Measurements from ENCODE around the gene CFL1. TPM values are rescaled to one million over a fixed set of nuclear protein-coding genes. Genes with fewer than 3 reads are reported as not detected.

CFL1 gene
- total and polyA plus RNA-seq, 2 experiments from 2014 or later: 974 to 2,660 TPM

DNA sequence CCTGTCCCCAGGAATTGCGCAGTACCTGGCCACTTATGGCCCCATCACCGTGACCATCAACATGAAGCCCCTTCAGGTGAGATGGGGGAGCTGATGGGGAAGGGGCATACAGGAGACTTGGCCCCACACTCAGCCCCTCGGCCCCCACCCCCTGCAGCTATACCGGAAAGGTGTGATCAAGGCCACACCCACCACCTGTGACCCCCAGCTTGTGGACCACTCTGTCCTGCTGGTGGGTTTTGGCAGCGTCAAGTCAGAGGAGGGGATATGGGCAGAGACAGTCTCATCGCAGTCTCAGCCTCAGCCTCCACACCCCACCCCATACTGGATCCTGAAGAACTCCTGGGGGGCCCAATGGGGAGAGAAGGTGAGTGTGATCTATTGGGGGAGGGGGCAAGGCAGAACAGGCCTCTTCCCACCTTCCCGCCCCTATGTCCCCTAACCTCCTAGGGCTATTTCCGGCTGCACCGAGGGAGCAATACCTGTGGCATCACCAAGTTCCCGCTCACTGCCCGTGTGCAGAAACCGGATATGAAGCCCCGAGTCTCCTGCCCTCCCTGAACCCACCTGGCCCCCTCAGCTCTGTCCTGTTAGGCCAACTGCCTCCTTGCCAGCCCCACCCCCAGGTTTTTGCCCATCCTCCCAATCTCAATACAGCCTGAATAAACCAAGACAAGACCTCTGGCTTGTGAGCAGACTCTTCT is 25.2 kb upstream of the CFL1 start:
- H3K4me3 ChIP-seq: no peak overlapping the region
- peaks cover 19% of the 10 kb centered on the region for H3K36me3 ChIP-seq
- H3K27me3 ChIP-seq: no peaks in the 10 kb centered on the region
- H3K9me3 ChIP-seq (ENCODE audit: low read depth): no peaks in the 10 kb centered on the region
- no peak for DNase-seq (ENCODE audit: low read depth in 1 of 2, low spot score in 1 of 2)
- no peaks in the 10 kb centered on the region for H3K4me1 ChIP-seq (ENCODE audit: low read depth)
- TF ChIP-seq, protein P1, sequence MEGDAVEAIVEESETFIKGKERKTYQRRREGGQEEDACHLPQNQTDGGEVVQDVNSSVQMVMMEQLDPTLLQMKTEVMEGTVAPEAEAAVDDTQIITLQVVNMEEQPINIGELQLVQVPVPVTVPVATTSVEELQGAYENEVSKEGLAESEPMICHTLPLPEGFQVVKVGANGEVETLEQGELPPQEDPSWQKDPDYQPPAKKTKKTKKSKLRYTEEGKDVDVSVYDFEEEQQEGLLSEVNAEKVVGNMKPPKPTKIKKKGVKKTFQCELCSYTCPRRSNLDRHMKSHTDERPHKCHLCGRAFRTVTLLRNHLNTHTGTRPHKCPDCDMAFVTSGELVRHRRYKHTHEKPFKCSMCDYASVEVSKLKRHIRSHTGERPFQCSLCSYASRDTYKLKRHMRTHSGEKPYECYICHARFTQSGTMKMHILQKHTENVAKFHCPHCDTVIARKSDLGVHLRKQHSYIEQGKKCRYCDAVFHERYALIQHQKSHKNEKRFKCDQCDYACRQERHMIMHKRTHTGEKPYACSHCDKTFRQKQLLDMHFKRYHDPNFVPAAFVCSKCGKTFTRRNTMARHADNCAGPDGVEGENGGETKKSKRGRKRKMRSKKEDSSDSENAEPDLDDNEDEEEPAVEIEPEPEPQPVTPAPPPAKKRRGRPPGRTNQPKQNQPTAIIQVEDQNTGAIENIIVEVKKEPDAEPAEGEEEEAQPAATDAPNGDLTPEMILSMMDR (IDR thresholded peaks at IDR 0.05; ENCODE audit: low read depth, low read length): no peak
- no peak overlapping the region for H3K27ac ChIP-seq

GRCh38 chr11:65882120-65883057 is 24.4 kb upstream of the CFL1 start:
- H3K9me3 ChIP-seq (ENCODE audit: low read depth): no peaks in the 10 kb centered on the region
- H3K27ac ChIP-seq: no peak overlapping the region
- TF ChIP-seq, protein P1 (IDR thresholded peaks at IDR 0.05; ENCODE audit: low read depth, low read length): no peak
- peaks cover 19% of the 10 kb centered on the region for H3K36me3 ChIP-seq
- H3K27me3 ChIP-seq: no peaks in the 10 kb centered on the region
- no peaks in the 10 kb centered on the region for H3K4me1 ChIP-seq (ENCODE audit: low read depth)
- DNase-seq (ENCODE audit: low read depth in 1 of 2, low spot score in 1 of 2): no peak
- H3K4me3 ChIP-seq: no peak overlapping the region

DNA sequence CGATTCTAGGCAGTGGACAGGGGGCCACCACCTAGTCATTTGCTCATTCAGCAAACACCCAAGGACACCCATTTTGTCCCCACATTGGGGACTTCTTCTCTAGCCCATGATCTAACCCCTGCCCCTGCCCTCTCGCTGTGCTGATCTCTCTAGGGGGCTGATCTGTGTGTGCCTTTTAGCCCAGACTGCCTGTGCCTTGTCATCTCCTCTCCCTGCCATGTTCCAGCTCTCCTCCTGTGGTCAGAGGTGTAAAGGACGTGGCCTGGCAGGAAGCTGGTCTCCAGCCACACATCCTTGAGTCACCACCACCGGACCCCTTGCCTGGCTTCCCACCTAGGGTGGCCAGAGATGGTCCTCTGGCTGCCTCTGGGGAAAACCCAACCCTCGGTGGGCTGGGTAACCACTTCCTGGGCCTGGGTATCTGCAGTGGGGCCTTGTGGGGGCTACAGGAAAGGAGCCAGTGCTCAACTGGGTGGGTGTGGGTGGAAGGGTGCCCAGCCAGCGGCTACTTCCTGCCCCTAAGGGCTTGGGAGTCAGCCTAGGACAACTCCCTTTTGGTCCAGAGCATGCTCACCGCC is 23.0 kb upstream of the CFL1 start:
- TF ChIP-seq, protein P1 (IDR thresholded peaks at IDR 0.05; ENCODE audit: low read depth, low read length): no peak
- Histone ChIP-seq H3K27ac (peak overlapping the region; percentile 1), H3K9me3 (ENCODE audit: low read depth) (no peaks in the 10 kb centered on the region), H3K36me3 (peaks cover 19% of the 10 kb centered on the region), H3K27me3 (no peaks in the 10 kb centered on the region), H3K4me3 (no peak overlapping the region), H3K4me1 (ENCODE audit: low read depth) (no peaks in the 10 kb centered on the region)
- no peak for DNase-seq (ENCODE audit: low read depth in 1 of 2, low spot score in 1 of 2)

DNA sequence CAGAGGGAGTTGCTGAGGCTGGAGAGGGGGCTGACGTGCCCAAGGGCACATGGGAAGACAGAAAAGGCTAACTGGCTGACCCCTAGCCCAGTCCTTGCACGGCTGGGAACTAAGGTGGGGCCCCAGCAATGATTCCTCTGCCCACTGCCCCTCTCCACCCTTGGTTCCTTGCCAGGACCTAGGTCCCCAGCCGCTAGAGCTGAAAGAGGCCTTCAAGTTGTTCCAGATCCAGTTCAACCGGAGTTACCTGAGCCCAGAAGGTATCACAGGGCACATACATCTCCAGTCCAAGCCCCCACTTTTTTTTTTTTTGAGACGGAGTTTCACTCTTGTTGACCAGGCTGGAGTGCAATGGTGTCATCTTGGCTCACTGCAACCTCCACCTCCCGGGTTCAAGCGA is 22.0 kb upstream of the CFL1 start:
- TF ChIP-seq, protein P1 (IDR thresholded peaks at IDR 0.05; ENCODE audit: low read depth, low read length): no peak
- DNase-seq (ENCODE audit: low read depth in 1 of 2, low spot score in 1 of 2): no peak
- Histone ChIP-seq H3K27me3 (no peaks in the 10 kb centered on the region), H3K9me3 (ENCODE audit: low read depth) (no peaks in the 10 kb centered on the region), H3K27ac (no peak overlapping the region), H3K4me3 (no peak overlapping the region), H3K36me3 (peaks cover 19% of the 10 kb centered on the region), H3K4me1 (ENCODE audit: low read depth) (no peaks in the 10 kb centered on the region)

DNA sequence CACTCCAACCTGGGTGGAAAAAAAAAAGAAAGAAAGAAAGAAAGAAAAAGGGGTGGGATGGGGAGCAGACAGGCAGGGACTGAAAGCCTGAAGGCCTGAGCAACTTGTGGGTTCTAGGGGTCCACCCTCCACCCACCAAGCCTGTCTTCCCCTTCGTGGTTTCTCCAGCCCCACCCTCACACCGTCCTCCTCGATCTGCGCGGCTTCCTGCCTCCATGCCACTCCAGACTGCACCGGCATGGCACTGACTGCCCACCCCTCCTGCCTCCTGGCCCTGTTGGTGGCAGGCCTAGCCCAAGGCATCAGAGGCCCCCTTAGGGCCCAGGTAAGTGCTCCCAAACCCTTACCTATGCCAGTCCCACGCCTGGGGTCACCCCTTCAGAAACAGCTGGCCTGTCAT is 21.6 kb upstream of the CFL1 start, which contains the start of gene CTSW:
CTSW (plus strand) TSS at position 221 of the 400 bp plus-strand sequence; CDS start at position 239, 18 bp downstream.
- no peaks in the 10 kb centered on the region for H3K9me3 ChIP-seq (ENCODE audit: low read depth)
- no peak within 1 kb of the TSS for H3K4me3 ChIP-seq
- no peaks in the 10 kb centered on the region for H3K4me1 ChIP-seq (ENCODE audit: low read depth)
- TF ChIP-seq, protein P1 (IDR thresholded peaks at IDR 0.05; ENCODE audit: low read depth, low read length): no peak
- H3K36me3 ChIP-seq: peaks cover 19% of the 10 kb centered on the region
- no peaks in the 10 kb centered on the region for H3K27me3 ChIP-seq
- DNase-seq (ENCODE audit: low read depth in 1 of 2, low spot score in 1 of 2): no peak
- peak within 1 kb of the TSS; percentile 1 for H3K27ac ChIP-seq

All from cardiac muscle cell (in vitro differentiated cells and primary cell).